ENCODE results near the gene TM9SF1.

DNA sequence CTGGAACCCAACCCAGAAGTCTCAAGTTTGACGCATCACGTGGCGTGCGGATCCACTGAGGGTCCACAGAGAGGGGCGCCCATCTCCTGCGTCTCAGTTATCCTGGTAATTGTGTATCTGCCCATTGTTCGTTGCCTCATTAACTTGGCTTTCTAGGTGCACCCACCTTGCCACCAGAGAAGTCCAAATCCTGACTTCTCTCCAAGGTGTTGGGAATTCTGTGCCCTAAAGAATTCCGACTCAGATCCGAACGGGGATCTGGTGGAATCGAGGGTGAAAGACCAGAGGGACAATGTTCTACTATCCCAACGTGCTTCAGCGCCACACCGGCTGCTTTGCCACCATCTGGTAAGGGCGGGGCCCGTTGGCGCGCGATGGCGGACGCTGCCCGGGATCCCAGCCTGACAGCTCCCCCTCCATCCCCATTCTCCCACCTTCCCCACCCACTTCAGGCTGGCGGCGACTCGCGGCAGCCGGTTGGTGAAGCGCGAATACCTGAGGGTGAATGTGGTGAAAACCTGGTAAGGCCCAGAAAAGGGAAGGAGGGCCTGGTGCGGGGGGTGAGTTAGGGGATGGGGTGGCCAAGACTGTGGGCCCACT, 22.9 kb downstream of the TM9SF1 start:
- TF ChIP-seq, protein P1, sequence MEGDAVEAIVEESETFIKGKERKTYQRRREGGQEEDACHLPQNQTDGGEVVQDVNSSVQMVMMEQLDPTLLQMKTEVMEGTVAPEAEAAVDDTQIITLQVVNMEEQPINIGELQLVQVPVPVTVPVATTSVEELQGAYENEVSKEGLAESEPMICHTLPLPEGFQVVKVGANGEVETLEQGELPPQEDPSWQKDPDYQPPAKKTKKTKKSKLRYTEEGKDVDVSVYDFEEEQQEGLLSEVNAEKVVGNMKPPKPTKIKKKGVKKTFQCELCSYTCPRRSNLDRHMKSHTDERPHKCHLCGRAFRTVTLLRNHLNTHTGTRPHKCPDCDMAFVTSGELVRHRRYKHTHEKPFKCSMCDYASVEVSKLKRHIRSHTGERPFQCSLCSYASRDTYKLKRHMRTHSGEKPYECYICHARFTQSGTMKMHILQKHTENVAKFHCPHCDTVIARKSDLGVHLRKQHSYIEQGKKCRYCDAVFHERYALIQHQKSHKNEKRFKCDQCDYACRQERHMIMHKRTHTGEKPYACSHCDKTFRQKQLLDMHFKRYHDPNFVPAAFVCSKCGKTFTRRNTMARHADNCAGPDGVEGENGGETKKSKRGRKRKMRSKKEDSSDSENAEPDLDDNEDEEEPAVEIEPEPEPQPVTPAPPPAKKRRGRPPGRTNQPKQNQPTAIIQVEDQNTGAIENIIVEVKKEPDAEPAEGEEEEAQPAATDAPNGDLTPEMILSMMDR (conservative IDR thresholded peaks at IDR 0.05; ENCODE audit: low read depth in 2 of 2) = no peak
- no peak for TF ChIP-seq JUNB (IDR thresholded peaks at IDR 0.05; ENCODE audit: unreplicated experiment)
- TF ChIP-seq POLR2AphosphoS5 (IDR thresholded peaks at IDR 0.05; ENCODE audit: low read depth) = no peak
- no peak for TF ChIP-seq EZH2 (IDR thresholded peaks at IDR 0.05; ENCODE audit: low read depth, unreplicated experiment)
- TF ChIP-seq CREB1 (CRISPR knock-in tag; IDR thresholded peaks at IDR 0.05; ENCODE audit: low read depth) = no peak

Data from GM23338 (cell line).